Activated CD8-positive, alpha-beta memory T cell treated with anti-CD3 and anti-CD28 coated beads, Interleukin-2, amount 50 U/mL, for 1 hour (primary cell): ENCODE results near the gene KRTAP10-4.
"Not testable (repeated sequence)": the region's sequence is repeated elsewhere in the genome, so short reads cannot be mapped to it uniquely, and the experiment has no call there.

Source experiments
- DNase-seq: peaks from one replicate; pipeline ENCODE4 v3.0.0-alpha.2; 2020; ENCODE audit errors: extremely low read depth

The KRTAP10-4 gene

DNA sequence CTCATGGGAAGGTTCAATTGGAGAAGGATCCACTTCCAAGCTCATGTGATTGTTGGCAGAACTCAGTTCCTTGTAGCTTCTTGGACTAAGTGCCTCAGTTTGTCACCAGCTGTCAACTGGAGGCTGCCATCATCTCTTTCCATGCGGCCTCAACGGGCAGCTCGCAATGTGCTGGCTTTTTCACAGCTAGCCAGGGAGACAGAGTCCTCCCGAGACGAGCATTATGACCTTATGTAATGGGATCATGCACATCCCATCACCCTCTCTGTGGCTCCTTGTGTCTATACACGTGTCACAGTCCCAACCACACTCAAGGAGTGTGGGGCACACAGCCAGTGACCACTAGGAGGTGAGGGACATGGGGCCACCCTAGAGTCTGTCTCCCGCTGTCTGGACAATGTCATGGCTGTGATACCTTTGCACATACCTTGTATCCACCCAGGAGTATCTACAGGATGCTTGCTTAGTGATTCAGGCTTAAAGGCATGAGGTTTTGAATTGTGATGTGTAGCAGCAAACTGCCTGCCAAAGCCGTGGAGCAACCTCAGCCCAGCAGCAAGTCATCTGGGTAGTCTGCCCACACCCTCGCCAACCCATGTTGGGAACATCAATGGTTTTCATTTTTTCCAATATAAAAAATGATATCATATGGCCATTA lies 22.7 kb downstream of the KRTAP10-4 start:
- DNase-seq: no peak

DNA sequence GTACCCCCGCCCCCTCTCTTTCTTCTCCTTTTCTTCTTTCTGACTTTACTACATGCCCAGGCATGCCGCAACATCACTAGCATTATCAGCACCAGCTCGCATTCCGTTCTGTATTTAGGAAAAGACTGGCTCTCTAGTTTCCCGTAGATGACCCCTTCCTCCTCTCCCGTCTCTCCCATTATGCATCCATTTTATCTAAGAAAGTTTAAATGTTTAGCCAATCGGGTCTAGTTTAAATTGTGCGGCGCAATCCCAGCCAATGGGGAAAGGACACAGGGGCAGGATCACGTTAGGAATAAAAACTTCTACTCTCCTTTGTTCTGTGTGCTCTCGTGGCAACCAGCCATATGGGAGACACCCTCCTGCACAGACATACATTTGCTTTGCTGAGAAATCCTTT lies 24.5 kb downstream of the KRTAP10-4 start:
- no peak for DNase-seq

DNA sequence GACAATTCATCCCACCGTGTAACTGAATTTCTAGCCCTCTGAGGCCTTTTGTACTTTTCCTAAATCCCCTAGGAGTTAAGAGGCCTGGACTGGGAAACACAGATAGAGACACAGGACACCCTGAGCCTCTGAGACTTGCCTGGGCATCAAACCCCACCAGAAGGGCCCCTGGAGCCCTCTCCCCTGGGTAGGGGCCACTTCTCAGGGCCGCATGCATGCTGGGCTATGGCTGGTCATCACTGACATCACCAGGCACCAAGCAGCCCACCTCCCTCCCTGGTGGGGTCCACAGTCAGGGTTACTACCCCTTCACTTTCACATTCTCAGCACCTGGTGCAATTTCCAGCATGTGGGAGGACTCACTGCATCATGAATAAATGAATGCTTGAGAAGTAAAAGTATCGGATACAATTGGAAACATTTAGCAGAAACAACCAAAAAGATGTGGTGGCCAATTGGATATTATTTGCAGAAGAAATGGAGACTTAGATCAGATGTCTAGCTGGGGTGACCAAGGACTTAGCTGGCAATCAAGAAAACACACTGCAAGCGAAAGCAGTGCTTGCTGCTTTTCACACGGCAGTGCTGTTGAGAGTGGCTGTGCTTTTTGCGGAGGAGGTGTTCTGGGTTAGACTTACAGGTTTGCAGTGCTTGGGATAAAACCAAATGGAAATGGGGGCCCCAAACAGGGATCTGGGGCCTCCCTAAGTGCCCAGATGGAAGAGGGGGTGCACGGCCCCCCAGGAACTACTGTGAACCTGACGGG lies 25.9 kb downstream of the KRTAP10-4 start:
- DNase-seq: no peak

DNA sequence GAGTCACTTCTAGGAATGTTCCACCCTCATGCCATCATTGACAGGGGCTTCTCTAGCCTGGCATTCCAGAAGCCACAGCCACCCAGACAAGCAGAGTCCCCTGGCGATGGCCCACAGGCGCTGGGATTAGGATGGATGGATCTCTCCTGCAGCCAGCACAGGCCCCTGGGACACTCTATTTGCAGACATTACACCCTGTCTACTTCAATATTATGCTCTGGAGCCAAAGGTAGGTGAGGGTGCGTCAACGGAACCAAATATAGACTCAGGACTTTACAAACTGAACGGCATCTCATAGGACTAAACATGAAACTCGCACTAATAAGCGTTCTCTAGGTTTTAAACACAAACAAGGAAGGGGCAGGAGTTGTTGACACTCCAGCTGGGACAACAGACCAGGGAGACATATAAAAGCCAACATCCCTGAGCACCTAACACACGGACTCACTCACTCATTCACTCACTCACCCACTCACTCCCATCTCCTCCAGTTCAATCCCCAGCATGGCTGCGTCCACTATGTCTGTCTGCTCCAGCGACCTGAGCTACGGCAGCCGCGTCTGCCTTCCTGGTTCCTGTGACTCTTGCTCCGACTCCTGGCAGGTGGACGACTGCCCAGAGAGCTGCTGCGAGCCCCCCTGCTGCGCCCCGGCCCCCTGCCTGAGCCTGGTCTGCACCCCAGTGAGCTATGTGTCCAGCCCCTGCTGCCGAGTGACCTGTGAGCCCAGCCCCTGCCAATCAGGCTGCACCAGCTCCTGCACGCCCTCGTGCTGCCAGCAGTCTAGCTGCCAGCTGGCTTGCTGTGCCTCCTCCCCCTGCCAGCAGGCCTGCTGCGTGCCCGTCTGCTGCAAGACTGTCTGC lies 26.8 kb downstream of the KRTAP10-4 start, which contains the start of gene KRTAP10-7:
TSS of gene KRTAP10-7 (plus strand) at position 480 of the 861 bp plus-strand sequence. CDS start at position 505, 25 bp downstream.
- DNase-seq: not testable (repeated sequence)

DNA sequence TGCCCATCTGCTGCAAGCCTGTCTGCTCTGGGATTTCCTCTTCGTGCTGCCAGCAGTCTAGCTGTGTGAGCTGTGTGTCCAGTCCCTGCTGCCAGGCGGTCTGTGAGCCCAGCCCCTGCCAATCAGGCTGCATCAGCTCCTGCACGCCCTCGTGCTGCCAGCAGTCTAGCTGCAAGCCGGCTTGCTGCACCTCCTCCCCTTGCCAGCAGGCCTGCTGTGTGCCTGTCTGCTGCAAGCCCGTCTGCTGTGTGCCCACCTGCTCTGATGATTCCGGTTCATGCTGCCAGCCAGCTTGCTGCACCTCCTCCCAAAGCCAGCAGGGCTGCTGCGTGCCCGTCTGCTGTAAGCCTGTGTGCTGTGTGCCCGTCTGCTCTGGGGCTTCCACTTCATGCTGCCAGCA lies 27.6 kb downstream of the KRTAP10-4 start:
- not testable (repeated sequence) for DNase-seq

DNA sequence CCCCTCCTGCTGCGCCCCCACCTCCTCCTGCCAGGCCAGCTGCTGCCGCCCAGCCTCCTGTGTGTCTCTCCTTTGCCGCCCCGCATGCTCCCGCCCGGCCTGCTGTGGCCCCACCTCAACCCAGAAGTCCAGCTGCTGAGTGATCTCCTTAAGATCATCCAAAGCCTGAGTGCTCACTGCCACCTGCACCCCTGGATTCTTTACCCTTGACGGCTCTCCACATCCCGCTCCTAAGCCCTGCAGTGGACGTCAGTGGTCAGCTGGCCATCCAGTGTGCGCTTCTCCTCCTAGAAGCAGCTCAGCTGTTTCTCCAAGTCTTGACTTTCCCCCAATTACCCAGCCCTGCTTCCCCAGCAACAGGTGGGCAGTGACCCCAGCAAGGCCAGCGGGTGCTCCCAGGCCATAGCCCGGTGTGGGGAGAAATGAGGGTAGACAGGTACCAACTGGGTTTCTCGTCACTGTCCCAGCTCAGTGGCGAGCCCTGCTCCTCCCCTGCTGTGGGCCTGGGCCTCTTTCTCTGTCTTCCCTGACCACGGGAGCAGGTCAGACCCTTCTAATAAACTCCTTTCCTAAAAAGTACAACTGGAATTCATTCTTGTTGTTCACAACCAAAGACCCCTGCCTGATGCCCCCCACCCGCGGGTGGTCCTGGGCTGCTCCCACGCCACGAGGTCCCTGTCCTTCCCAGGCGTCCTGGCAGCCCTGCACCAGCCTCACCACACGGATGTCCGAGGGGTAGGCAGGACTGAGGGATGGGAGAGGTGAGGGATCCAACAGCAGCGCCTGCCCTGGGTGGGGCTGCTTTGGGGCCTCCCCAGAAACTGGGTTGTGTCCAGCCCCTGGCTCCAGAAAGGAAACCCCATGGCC lies 28.3 kb downstream of the KRTAP10-4 start:
- DNase-seq: no peak

DNA sequence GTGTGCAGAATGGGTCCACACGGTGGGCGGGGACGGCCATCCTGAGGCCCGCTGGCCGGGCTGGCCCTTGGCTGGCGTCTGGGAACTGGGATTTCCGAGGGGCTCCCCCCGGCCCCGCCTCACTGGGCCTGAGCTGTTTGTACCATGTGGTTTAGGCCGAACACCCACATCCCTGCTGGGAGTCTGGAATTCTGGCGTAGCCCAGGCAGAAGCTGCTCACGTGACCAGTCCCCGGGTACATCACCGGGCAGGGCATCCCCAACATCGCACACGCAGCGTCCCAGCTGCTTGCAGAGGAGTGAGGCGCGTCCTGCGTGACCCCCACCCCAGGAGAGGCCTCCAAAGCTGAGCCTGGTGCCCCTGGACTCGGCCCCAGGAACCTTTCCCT lies 28.9 kb downstream of the KRTAP10-4 start:
- DNase-seq: no peak

DNA sequence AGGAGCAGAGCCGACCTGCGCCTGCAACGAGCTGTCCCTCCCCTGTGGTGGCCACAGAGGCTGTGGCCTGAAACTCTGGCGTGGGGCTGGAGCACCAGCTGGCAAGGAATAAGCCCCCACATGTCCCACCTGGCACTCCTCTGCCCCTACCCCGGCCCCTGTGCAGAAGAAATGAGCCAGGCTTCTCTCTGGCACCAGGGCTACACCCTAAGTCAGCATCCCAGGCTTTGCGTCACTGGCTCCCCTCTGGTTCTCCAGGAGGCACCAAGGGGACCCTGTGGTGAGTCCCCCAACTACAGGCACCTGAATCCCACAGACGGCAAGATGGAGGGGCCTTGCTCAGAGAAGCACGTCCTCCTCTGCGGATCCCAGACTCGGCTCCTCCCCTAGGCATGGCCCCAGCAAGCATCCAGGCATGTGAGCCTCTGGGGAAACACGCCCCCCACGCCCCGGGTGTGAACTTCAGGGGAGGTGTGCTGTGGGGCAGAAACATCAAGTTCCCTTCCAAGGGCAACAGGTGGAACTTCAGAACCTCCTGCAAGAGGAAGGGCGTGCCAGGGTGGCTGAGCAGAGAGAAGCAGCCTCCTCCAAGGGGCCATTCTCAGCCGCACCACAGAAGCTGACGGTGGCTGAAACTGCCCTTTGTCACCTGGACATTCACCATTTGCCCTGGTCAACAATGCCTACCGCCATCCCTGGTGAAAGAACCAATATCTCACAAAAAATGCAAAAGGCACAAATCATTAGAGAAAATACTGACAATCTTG lies 29.8 kb downstream of the KRTAP10-4 start:
- no peak for DNase-seq

DNA sequence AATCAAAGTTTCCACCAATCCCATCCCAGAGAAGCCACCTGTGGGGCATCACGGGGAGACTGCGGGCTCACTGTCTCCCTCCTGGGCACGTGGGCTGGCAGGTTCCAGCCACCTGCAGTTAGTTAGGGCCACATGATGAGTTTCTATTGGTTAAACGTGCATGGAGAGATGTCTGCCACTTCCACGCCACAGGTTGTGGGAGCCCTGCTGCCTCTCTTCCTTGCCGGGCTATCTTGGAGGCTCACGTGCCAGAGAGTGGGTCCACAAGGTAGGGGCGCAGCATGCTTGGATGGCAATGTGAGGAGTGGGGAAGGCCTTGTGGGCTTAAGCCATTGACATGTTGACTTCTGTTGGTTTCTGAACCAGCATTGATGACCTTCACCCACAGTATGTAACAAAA lies 30.4 kb downstream of the KRTAP10-4 start:
- no peak for DNase-seq

DNA sequence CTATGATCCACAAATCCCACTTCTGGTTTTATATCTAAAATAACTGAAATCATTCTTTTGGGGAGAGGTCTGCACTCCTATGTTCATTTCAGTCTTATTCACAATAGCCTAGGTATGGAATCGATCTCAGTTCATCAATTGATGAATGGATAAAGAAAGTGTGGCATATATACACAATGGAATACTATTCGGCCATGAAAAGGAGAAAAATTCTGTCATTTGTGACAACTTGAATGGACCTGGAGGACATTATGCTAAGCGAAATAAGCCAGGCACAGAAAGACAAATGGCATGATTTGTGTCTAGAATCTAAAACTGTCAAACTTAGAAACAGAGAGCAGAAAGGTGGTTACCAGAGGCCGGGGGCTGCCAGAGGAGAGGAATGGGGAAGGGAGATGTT lies 33.0 kb downstream of the KRTAP10-4 start:
- no peak for DNase-seq

DNA sequence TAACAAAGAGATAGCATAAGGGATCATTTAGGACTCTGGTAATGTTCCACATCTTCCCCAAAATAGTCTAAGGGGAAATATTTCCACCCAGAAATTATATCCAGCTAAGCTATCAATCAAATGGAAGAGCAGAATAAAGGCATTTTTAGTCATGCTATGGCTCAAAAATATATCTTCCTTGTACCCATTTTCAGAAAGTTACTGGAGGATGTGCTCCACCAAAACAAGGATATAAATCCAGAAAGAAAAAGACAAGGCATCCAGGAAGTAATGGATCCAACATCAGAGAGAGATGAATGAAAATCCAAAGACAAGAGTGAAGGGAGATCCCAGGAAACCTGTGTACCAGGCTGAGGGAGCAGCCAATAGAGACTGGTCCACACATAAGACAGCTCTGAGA lies 35.7 kb downstream of the KRTAP10-4 start:
- no peak for DNase-seq

DNA sequence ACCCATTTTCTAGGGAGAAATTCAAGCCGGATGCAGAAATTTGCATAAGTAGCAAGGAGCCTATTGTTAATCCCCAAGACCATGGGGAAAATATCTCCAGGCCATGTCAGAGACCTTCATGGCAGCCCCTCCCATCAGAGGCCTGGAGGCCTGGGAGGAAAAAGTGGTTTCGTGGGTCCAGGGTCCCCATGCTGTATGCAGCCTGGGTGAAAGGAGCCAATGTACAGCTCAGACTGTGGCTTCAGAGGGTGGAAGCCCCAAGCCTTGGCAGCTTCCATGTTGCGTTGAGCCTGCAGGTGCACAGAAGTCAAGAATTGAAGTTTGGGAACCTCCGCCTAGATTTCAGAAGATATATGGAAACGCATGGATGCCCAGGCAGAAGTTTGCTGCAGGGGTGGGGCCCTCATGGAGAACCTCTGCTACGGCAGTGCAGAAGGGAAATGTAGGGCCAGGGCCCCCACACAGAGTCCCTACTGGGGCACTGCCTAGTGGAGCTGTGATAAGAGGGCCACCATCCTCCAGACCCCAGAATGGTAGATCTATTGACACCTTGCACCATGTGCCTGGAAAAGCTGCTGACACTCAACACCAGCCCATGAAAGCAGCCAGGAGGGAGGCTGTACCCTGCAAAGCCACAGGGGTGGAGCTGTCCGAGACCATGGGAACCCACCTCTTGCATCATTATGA lies 36.8 kb downstream of the KRTAP10-4 start:
- not testable (repeated sequence) for DNase-seq

DNA sequence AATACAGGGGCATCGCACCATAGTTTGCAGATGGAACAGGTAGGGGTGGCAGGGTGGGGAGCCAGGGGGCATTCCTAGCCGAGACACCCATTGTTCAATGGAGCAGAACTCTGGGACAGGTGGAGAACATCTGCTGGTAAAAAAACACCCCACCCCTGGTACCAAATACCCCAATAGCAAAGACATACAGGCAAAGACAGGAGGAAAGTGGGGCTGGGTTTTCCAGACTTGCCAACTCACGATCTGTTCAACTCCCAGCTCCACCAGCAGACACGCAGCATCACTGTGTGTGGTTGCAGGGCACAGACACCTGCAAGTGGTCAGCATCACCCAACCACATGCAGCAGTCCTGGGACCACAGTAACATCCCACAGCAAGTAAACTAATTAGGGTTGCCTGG lies 38.0 kb downstream of the KRTAP10-4 start:
- DNase-seq: no peak

DNA sequence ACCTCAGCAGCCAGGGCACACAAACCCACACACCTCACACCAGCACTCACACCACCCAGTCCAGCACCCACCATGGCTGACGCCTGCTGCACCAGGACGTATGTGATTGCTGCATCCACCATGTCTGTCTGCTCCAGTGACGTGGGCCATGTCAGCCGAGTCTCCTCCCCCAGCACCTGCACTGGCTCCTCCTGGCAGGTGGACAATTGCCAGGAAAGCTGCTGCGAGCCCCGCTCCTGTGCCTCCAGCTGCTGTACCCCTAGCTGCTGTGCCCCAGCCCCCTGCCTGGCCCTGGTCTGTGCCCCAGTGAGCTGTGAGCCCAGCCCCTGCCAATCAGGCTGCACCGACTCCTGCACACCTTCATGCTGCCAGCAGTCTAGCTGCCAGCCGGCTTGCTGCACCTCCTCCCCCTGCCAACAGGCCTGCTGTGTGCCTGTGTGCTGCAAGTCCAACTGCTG lies 38.5 kb downstream of the KRTAP10-4 start, which contains the start of gene KRTAP10-8:
TSS of gene KRTAP10-8 (plus strand) at position 51 of the 458 bp plus-strand sequence. CDS start at position 73, 22 bp downstream.
- no peak for DNase-seq

DNA sequence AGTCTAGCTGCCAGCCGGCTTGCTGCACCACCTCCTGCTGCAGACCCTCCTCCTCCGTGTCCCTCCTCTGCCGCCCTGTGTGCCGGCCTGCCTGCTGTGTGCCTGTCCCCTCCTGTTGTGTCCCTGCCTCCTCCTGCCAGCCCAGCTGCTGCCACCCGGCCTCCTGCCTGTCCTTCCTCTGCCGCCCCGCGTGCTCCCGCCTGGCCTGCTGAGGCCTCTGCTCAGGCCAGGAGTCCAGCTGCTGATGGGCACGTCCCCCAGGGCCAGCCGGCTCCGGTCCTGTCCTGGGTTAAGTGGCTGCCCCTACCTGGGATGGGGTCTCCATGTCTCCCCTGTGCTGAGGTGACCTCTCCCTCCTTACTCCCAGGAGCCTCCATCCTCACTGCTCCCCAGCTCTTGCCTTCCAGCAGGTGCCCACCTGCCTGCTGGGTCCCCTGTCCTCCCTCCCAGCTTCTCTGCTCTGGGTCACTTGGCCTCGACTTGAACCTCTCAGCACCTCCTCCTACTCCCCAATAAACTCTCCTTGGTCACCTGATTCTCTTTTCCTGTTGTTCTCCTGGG lies 39.2 kb downstream of the KRTAP10-4 start:
- no peak for DNase-seq

DNA sequence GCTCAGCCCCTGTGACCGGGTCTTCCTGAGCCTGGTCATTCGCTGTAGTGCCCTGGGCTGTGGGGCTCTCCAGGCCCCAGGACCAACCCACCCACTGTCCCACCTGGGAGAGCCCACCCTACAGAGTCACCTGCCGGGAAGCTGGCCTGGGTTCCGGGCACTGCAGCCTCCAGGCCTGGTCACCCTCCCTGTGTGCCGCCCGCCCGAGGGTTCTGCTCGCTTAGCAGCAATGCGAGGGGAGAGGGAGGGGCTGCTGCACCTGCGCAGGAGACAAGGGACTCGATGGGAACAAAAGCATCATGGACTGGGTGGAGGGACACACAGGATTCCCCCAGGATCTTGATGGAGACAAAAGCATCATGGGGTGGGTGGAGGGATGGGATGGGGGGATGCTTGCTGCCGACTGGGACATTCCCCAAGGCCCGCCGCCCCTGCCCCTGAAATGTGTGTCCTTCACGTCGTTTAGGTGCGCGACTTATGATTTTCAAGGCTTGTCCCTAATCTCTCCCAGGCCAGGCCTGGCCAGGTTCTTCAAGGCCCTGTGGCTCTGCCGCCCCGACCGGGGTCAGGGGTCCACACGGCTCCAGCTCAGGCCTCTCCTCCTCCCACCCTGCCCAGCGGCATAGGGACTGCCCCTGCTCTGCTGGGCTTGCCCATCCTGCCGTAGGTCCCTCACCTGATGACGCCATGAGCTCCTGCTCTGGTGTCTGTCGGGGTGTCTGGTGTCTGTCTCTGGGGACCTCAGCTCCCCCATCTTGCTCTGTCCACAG lies 40.0 kb downstream of the KRTAP10-4 start:
- no peak for DNase-seq

DNA sequence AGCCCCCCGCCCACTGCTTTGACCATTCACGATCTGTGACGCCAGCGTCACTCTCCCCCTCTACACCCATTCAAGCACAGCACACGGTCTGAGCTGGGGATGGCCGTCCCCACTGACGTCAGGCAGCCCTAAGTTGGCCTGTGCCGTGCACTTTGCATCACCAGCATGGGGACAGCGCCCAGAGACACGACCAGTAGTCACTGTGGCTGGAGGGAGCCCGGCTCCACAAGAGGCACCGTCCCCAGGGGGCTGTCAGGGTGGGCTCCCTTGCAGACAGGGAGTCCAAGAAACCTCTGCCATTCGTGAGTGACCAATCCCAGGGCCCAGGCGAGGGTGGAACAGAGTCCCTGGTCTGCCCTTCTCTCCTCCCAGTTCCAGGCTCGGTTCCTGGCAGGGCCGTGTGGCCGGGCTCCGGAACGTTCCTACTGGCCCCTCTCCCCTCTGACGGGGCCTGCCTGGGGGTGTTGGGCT lies 40.7 kb downstream of the KRTAP10-4 start:
- no peak for DNase-seq

DNA sequence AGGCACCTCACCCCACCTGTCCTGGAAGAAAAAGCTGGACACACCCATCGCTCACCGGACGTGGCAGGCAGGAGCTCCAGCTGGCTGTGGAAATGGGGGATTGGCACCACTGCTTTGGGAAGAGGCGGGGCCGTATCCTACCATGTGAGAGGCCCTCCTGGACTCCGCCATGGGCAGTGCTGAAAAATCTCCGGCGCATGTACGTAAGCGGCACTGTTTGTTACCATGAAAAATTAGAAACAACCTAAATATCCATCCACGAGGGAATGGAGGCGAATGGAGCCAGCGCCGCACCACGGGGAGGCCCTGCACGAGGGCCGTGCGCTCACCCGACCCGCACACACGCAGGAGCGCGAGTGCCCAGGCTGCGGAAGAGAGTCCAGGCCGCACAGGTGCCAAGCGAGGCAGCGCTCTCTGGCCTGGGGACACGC lies 41.4 kb downstream of the KRTAP10-4 start:
- DNase-seq: no peak
